Measurements from ENCODE around the gene DLG1.
"Not testable (repeated sequence)": the region's sequence is repeated elsewhere in the genome, so short reads cannot be mapped to it uniquely, and the experiment has no call there.

The DLG1 gene

GRCh38 chr3:197122394-197122793 lies 176.0 kb downstream of the DLG1 start:
- H3K4me3 ChIP-seq (ENCODE audit: low read depth, low read length): no peak overlapping the region

GRCh38 chr3:197117114-197117513 lies 181.3 kb downstream of the DLG1 start:
- no peak overlapping the region for H3K4me3 ChIP-seq (ENCODE audit: low read depth, low read length)

- no peak overlapping the region for H3K4me3 ChIP-seq (ENCODE audit: low read depth, low read length)
Measured at GRCh38 chr3:197114007-197114406, 184.4 kb downstream of the DLG1 start.

- no peak overlapping the region for H3K4me3 ChIP-seq (ENCODE audit: low read depth, low read length)
Measured at GRCh38 chr3:197111685-197112084, 186.7 kb downstream of the DLG1 start.

- no peak overlapping the region for H3K4me3 ChIP-seq (ENCODE audit: low read depth, low read length)
Measured at GRCh38 chr3:197105786-197106185, 192.6 kb downstream of the DLG1 start.

- H3K4me3 ChIP-seq (ENCODE audit: low read depth, low read length): no peak overlapping the region
Measured at GRCh38 chr3:197104738-197105137, 193.7 kb downstream of the DLG1 start.

- no peak overlapping the region for H3K4me3 ChIP-seq (ENCODE audit: low read depth, low read length)
Measured at GRCh38 chr3:197103766-197104165, 194.6 kb downstream of the DLG1 start.

- no peak overlapping the region for H3K4me3 ChIP-seq (ENCODE audit: low read depth, low read length)
Measured at GRCh38 chr3:197093871-197094270, 204.5 kb downstream of the DLG1 start.

GRCh38 chr3:197088370-197088769 lies 210.0 kb downstream of the DLG1 start:
- no peak overlapping the region for H3K4me3 ChIP-seq (ENCODE audit: low read depth, low read length)

- no peak overlapping the region for H3K4me3 ChIP-seq (ENCODE audit: low read depth, low read length)
Measured at GRCh38 chr3:197085137-197085536, 213.3 kb downstream of the DLG1 start.

GRCh38 chr3:197083486-197083885 lies 214.9 kb downstream of the DLG1 start:
- H3K4me3 ChIP-seq (ENCODE audit: low read depth, low read length): no peak overlapping the region

- no peak overlapping the region for H3K4me3 ChIP-seq (ENCODE audit: low read depth, low read length)
Measured at GRCh38 chr3:197082871-197083270, 215.5 kb downstream of the DLG1 start.

- H3K4me3 ChIP-seq (ENCODE audit: low read depth, low read length): no peak overlapping the region
Measured at GRCh38 chr3:197080344-197080743, 218.1 kb downstream of the DLG1 start.

- no peak overlapping the region for H3K4me3 ChIP-seq (ENCODE audit: low read depth, low read length)
Measured at GRCh38 chr3:197076415-197076814, 222.0 kb downstream of the DLG1 start.

GRCh38 chr3:197068077-197068476 lies 230.3 kb downstream of the DLG1 start:
- no peak overlapping the region for H3K4me3 ChIP-seq (ENCODE audit: low read depth, low read length)

GRCh38 chr3:197064771-197065170 lies 233.6 kb downstream of the DLG1 start:
- H3K4me3 ChIP-seq (ENCODE audit: low read depth, low read length): no peak overlapping the region

- H3K4me3 ChIP-seq (ENCODE audit: low read depth, low read length): no peak overlapping the region
Measured at GRCh38 chr3:197062446-197062845, 236.0 kb downstream of the DLG1 start.

GRCh38 chr3:197051637-197052036 lies 246.8 kb downstream of the DLG1 start:
- not testable (repeated sequence) for H3K4me3 ChIP-seq (ENCODE audit: low read depth, low read length)

GRCh38 chr3:197050511-197050910 lies 247.9 kb downstream of the DLG1 start:
- H3K4me3 ChIP-seq (ENCODE audit: low read depth, low read length): no peak overlapping the region

- no peak overlapping the region for H3K4me3 ChIP-seq (ENCODE audit: low read depth, low read length)
Measured at GRCh38 chr3:197042539-197042938, 255.9 kb downstream of the DLG1 start.

GRCh38 chr3:197041875-197042488 lies 256.4 kb downstream of the DLG1 start:
- no peak overlapping the region for H3K4me3 ChIP-seq (ENCODE audit: low read depth, low read length)

GRCh38 chr3:197040658-197041057 lies 257.8 kb downstream of the DLG1 start:
- no peak overlapping the region for H3K4me3 ChIP-seq (ENCODE audit: low read depth, low read length)

- no peak overlapping the region for H3K4me3 ChIP-seq (ENCODE audit: low read depth, low read length)
Measured at GRCh38 chr3:197038679-197039462, 259.5 kb downstream of the DLG1 start.
